ENCODE data around the gene RHEBL1. TPM values are rescaled to one million over a fixed set of nuclear protein-coding genes. Genes with fewer than 3 reads are reported as not detected.
A peak's percentile ranks its signal among the peaks of the same experiment; 100 is the strongest.

RHEBL1 gene
- total RNA-seq, 1 donor from 2014 or later = 0.72 TPM

- Mint-ChIP-seq H3K27ac (no peak overlapping the region), H3K4me1 (ENCODE audit: low read depth) (peaks cover 12% of the 10 kb centered on the region), H3K4me3 (ENCODE audit: low read depth) (no peak overlapping the region), H3K9me3 (ENCODE audit: low read depth) (no peaks in the 10 kb centered on the region), H3K27me3 (no peaks in the 10 kb centered on the region), H3K36me3 (ENCODE audit: insufficient read depth) (peaks cover 9% of the 10 kb centered on the region)
- no peak for TF ChIP-seq CTCF (IDR thresholded peaks at IDR 0.05; ENCODE audit: unreplicated experiment)
- no peak for DNase-seq (ENCODE audit: low spot score, unreplicated experiment)
Observed at GRCh38 chr12:49020441-49020840, 49.3 kb downstream of the RHEBL1 start.

GRCh38 chr12:49019443-49020324, 50.1 kb downstream of the RHEBL1 start:
- no peaks in the 10 kb centered on the region for H3K9me3 Mint-ChIP-seq (ENCODE audit: low read depth)
- peak overlapping the region; percentile 91 for H3K27ac Mint-ChIP-seq
- H3K4me3 Mint-ChIP-seq (ENCODE audit: low read depth) = peak overlapping the region; percentile 88
- no peak for DNase-seq (ENCODE audit: low spot score, unreplicated experiment)
- H3K4me1 Mint-ChIP-seq (ENCODE audit: low read depth) = peaks cover 12% of the 10 kb centered on the region
- peak; percentile 35 for TF ChIP-seq CTCF (IDR thresholded peaks at IDR 0.05; ENCODE audit: unreplicated experiment)
- H3K36me3 Mint-ChIP-seq (ENCODE audit: insufficient read depth) = peaks cover 9% of the 10 kb centered on the region
- H3K27me3 Mint-ChIP-seq = no peaks in the 10 kb centered on the region

GRCh38 chr12:49019120-49019430, 50.7 kb downstream of the RHEBL1 start:
- Mint-ChIP-seq H3K9me3 (ENCODE audit: low read depth) (no peaks in the 10 kb centered on the region), H3K36me3 (ENCODE audit: insufficient read depth) (peaks cover 9% of the 10 kb centered on the region), H3K27ac (peak overlapping the region; percentile 98), H3K4me3 (ENCODE audit: low read depth) (peak overlapping the region; percentile 88), H3K27me3 (no peaks in the 10 kb centered on the region), H3K4me1 (ENCODE audit: low read depth) (peaks cover 12% of the 10 kb centered on the region)
- no peak for TF ChIP-seq CTCF (IDR thresholded peaks at IDR 0.05; ENCODE audit: unreplicated experiment)
- DNase-seq (ENCODE audit: low spot score, unreplicated experiment) = no peak

- peak; percentile 90 for DNase-seq (ENCODE audit: low spot score, unreplicated experiment)
- H3K36me3 Mint-ChIP-seq (ENCODE audit: insufficient read depth) = peaks cover 9% of the 10 kb centered on the region
- H3K27ac Mint-ChIP-seq = peak within 1 kb of the TSS; percentile 98
- no peaks in the 10 kb centered on the region for H3K9me3 Mint-ChIP-seq (ENCODE audit: low read depth)
- peaks cover 12% of the 10 kb centered on the region for H3K4me1 Mint-ChIP-seq (ENCODE audit: low read depth)
- TF ChIP-seq CTCF (IDR thresholded peaks at IDR 0.05; ENCODE audit: unreplicated experiment) = peak; percentile 66
- peak within 1 kb of the TSS; percentile 88 for H3K4me3 Mint-ChIP-seq (ENCODE audit: low read depth)
- no peaks in the 10 kb centered on the region for H3K27me3 Mint-ChIP-seq
Observed at GRCh38 chr12:49018261-49019119, 51.3 kb downstream of the RHEBL1 start, which contains the start of gene PRKAG1. Gene PRKAG1 (minus strand): TSS chr12:49018776. CDS start chr12:49018740, 36 bp downstream.

GRCh38 chr12:49017891-49018260, 51.9 kb downstream of the RHEBL1 start:
- no peak for DNase-seq (ENCODE audit: low spot score, unreplicated experiment)
- Mint-ChIP-seq H3K27ac (peak overlapping the region; percentile 98), H3K27me3 (no peaks in the 10 kb centered on the region), H3K9me3 (ENCODE audit: low read depth) (no peaks in the 10 kb centered on the region), H3K4me3 (ENCODE audit: low read depth) (peak overlapping the region; percentile 88), H3K36me3 (ENCODE audit: insufficient read depth) (peaks cover 5% of the 10 kb centered on the region), H3K4me1 (ENCODE audit: low read depth) (peaks cover 12% of the 10 kb centered on the region)
- TF ChIP-seq CTCF (IDR thresholded peaks at IDR 0.05; ENCODE audit: unreplicated experiment) = no peak

All from progenitor cell of endocrine pancreas (in vitro differentiated cells).